Sigmoid colon (tissue), 4 donors: ENCODE data around the gene MAZ.

ENCODE experiments used
- CTCF ChIP-seq, 4 experiments: fragments of 450-650 bp in 3 of 4; fragments of 200-600 bp in 1 of 4; IDR thresholded peaks; one replicate each; pipeline ENCODE4 v1.5.1; 2016 to 2019; ENCODE audit warnings: antibody characterized with exemption in 4 of 4, mild to moderate bottlenecking in 3 of 4, moderate library complexity in 2 of 4
- EP300 ChIP-seq, 4 donors: sonication (generic); formaldehyde crosslinking; IDR thresholded peaks; one replicate each; pipeline ENCODE4 v1.6.1; 2017; ENCODE audit warnings: antibody characterized with exemption in 4 of 4
- POLR2A ChIP-seq, 2 donors: fragments of 450-650 bp; IDR thresholded peaks; one replicate each; pipeline ENCODE4 v1.6.1; 2016; ENCODE audit warnings: antibody characterized with exemption in 2 of 2, mild to moderate bottlenecking in 2 of 2, moderate library complexity in 2 of 2
- POLR2AphosphoS5 ChIP-seq, 4 donors: sonication (generic); formaldehyde crosslinking; IDR thresholded peaks; one replicate each; pipeline ENCODE4 v1.6.1; 2017; ENCODE audit warnings: antibody characterized with exemption in 4 of 4

GRCh38 chr16:29814592-29814991, 8.3 kb downstream of the MAZ start:
- TF ChIP-seq CTCF (IDR thresholded peaks at IDR 0.05) (no peak), POLR2AphosphoS5 (IDR thresholded peaks at IDR 0.05) (no peak), POLR2A (IDR thresholded peaks at IDR 0.05) (no peak), EP300 (IDR thresholded peaks at IDR 0.05) (no peak)
